IPS DF 6.9 (cell line): ENCODE results near the gene IL25.
"Not testable (repeated sequence)": the region's sequence is repeated elsewhere in the genome, so short reads cannot be mapped to it uniquely, and the experiment has no call there.

Experiments
- DNase-seq: peaks from one replicate; pipeline ENCODE4 v3.0.0-alpha.2; 2013; ENCODE audit warnings: low read depth, low spot score
- H3K27ac ChIP-seq: one replicate; pipeline ENCODE4 v1.5.1; 2013; ENCODE audit warnings: low read length, control low read depth
- H3K27me3 ChIP-seq: 2 replicates; pipeline ENCODE4 v1.6.1; 2013; ENCODE audit warnings: mild to moderate bottlenecking, low read length; ENCODE audit not compliant: control insufficient read depth, insufficient read depth
- H3K36me3 ChIP-seq: 2 replicates; pipeline ENCODE4 v1.6.1; 2013; ENCODE audit warnings: low read length; ENCODE audit not compliant: control insufficient read depth, insufficient read depth
- H3K4me1 ChIP-seq: 2 replicates; pipeline ENCODE4 v1.6.1; 2013; ENCODE audit warnings: low read length; ENCODE audit not compliant: control insufficient read depth, insufficient read depth
- H3K4me3 ChIP-seq: 2 replicates; pipeline ENCODE4 v1.5.1; 2013; ENCODE audit warnings: mild to moderate bottlenecking, low read length
- H3K9me3 ChIP-seq: 2 replicates; pipeline ENCODE4 v1.6.1; 2013; ENCODE audit warnings: low read length, inconsistent platforms; ENCODE audit not compliant: control insufficient read depth, insufficient read depth
- WGBS: extraction: QIAGEN DNeasy Blood & Tissue Kit; methylation state at CpG from one replicate; pipeline ENCODE4 v1.1.7; 2013; ENCODE audit warnings: mixed read lengths, missing lambda C conversion rate; ENCODE audit not compliant: insufficient read length, insufficient coverage; 5-methylcytosine and 5-hydroxymethylcytosine counted together

Gene IL25

DNA sequence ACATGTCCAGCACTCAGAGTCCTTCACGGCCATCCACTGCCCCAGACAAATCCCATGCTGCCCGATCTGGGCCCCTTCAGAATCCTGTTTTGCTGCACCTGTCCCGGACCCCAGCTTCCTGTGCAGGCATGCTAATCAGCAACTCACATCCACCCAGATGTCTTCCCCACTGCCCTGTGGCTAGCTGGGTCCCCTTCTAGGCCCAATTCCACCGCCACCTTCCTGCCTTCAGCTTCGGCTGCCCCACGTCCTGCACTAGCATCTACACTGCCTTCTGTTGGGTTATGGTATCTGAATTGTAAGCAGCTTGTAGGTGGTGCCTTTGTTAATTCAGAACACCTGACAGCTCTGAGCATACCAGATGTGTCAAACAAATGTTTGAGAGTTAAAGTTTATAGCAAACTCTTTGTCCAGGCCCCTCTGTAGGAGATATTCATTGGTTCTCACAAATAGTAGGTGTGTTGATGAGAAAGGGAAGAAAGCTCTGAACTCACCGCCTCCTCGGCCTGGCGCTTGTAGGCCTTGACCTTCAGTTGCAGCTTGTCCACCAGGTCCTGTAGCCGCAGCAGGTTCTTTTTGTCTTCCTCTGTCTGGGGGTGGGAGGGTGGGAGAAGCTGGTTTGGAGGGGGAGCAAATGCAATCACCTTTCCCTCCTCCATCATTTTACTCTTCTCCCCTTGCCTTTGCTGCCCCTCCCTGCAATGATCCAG is 10.3 kb downstream of the IL25 start:
- Histone ChIP-seq H3K27ac (no peak overlapping the region), H3K36me3 (no peaks in the 10 kb centered on the region), H3K9me3 (no peaks in the 10 kb centered on the region), H3K4me1 (no peaks in the 10 kb centered on the region), H3K4me3 (no peak overlapping the region), H3K27me3 (no peaks in the 10 kb centered on the region)
- DNase-seq, result no peak
- no CpG with 5 or more reads among the region's 10 CpGs for WGBS

DNA sequence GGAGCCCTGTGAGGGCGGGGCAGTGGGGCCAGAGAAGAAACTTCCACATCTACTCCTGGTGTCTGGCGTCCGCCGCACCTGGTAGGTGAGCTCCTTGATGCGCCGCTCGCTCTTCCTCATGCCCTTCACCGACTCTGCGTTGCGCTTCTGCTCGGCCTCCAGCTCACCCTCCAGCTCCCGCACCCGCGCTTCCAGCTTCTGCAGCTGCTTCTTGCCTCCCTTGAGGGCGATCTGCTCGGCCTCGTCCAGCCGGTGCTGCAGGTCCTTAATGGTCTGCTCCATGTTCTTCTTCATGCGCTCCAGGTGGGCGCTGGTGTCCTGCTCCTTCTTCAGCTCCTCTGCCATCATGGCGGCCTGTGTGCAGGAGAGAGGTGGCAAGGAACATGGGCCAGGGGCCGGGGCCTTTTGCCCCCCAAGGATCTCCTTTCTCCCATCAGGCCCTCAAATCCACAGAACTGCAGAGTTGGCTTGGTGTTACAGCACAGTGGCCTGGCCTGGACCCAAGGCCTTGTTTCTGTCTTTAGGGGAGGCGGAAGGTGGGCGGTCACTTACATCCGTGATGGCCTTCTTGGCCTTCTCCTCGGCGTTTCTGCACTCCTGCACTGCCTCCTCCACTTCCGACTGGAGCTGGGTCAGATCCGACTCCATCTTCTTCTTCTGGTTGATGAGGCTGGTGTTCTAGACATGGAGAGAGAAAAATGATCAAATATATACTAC is 11.9 kb downstream of the IL25 start:
- no peaks in the 10 kb centered on the region for H3K27me3 ChIP-seq
- no peak overlapping the region for H3K27ac ChIP-seq
- H3K36me3 ChIP-seq, result no peaks in the 10 kb centered on the region
- DNase-seq, result no peak
- peaks cover 6% of the 10 kb centered on the region; the same call in 1 of the 2 replicates for H3K4me1 ChIP-seq
- no CpG with 5 or more reads among the region's 29 CpGs for WGBS
- no peak overlapping the region for H3K4me3 ChIP-seq
- no peaks in the 10 kb centered on the region for H3K9me3 ChIP-seq

DNA sequence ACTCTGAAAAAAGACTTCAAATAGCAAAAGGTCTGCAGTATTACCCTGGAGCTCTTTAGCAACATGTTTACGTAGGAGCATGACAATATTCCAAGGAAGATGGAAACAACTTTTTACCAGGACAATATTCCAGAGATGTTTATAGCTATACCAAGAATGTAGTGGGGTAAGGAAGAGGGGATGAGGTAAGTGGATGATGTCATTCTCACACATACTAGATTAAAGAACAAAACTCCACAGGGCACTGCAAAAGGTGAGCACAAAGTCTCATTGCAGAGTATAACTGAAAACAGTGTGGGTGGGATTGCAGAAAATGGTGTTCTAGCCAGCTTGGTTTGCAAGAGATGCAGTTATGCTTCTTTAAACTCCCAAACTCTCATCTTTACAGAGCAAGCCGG is 12.6 kb downstream of the IL25 start:
- no CpG with 5 or more reads among the region's 2 CpGs for WGBS
- H3K27ac ChIP-seq, result no peak overlapping the region
- no peak for DNase-seq
- no peaks in the 10 kb centered on the region for H3K27me3 ChIP-seq
- no peaks in the 10 kb centered on the region for H3K9me3 ChIP-seq
- H3K4me3 ChIP-seq, result no peak overlapping the region
- no peaks in the 10 kb centered on the region for H3K36me3 ChIP-seq
- H3K4me1 ChIP-seq, result peaks cover 6% of the 10 kb centered on the region; the same call in 1 of the 2 replicates

DNA sequence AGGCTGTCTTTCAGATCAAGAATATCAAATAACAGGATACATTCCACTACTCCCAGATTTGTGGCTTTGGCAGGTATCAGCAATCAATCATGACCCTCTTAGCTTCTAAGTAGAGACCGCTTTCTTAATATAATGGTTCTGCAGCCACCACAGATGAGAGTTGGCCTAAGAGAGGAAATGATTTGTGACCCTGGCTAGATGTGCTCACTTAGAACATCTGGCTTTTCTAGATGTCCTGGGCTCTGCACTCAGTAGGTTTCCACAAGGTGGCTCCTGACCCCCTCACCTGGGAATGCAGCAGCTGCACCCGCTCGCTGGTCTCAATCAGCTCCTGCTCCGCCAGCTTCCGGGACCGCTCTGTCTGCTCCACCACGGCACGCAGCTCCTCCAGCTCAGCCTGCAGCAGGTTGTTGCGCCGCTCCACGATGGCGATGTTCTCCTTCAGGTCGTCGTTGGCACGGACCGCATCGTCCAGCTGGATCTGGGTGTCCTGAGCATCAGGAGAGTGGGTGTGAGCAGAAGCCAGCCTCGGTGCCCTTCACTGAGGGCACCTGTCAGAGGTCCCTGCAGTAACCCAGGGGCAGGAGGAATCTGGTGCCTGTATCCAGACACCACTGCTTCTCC is 13.1 kb downstream of the IL25 start:
- Histone ChIP-seq H3K27me3 (no peaks in the 10 kb centered on the region), H3K27ac (no peak overlapping the region), H3K4me1 (peaks cover 6% of the 10 kb centered on the region; the same call in 1 of the 2 replicates), H3K4me3 (no peak overlapping the region), H3K9me3 (no peaks in the 10 kb centered on the region), H3K36me3 (no peaks in the 10 kb centered on the region)
- no CpG with 5 or more reads among the region's 18 CpGs for WGBS
- no peak for DNase-seq

DNA sequence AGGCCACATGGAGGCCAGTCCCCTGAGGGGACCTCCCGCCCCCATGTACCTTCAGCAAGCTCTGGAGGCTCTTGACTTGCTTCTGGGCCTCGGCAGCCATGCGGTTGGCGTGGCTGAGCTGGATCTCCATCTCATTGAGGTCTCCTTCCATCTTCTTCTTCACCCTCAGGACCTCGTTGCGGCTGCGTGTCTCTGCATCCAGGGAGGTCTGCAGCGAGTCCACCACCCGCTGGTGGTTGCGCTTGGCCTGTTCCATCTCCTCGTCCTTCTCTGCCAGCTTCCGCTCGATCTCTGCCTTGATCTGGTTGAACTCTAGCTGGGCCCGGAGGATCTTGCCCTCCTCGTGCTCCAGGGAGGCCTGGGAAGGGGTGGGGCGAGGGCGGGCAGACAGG is 13.7 kb downstream of the IL25 start:
- no CpG with 5 or more reads among the region's 17 CpGs for WGBS
- not testable (repeated sequence) for H3K36me3 ChIP-seq, H3K9me3 ChIP-seq, H3K4me3 ChIP-seq, H3K27me3 ChIP-seq, H3K4me1 ChIP-seq, H3K27ac ChIP-seq, DNase-seq

DNA sequence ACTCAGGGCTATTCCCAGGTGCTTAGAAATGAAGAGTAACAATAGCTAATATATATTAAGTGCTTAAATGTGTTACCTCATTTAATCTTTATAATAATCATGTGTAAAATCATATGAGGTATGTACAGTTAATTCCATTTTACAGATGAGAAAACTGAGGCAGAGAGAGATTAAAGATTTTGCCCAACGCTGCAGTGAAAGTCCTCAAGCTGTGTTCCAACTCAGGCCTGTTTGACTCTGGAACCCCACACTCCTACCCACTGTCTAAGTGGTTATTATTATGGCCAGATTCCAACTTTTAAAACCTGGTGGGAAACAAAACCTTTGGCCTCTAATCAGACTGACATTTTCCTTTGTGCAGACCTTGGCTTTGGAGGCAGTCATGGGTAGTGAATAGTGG is 14.4 kb downstream of the IL25 start:
- Histone ChIP-seq H3K36me3 (no peaks in the 10 kb centered on the region), H3K9me3 (no peaks in the 10 kb centered on the region), H3K4me1 (peaks cover 6% of the 10 kb centered on the region; the same call in 1 of the 2 replicates), H3K27ac (no peak overlapping the region), H3K4me3 (no peak overlapping the region), H3K27me3 (no peaks in the 10 kb centered on the region)
- no CpG with 5 or more reads among the region's 1 CpG for WGBS
- DNase-seq, result no peak

DNA sequence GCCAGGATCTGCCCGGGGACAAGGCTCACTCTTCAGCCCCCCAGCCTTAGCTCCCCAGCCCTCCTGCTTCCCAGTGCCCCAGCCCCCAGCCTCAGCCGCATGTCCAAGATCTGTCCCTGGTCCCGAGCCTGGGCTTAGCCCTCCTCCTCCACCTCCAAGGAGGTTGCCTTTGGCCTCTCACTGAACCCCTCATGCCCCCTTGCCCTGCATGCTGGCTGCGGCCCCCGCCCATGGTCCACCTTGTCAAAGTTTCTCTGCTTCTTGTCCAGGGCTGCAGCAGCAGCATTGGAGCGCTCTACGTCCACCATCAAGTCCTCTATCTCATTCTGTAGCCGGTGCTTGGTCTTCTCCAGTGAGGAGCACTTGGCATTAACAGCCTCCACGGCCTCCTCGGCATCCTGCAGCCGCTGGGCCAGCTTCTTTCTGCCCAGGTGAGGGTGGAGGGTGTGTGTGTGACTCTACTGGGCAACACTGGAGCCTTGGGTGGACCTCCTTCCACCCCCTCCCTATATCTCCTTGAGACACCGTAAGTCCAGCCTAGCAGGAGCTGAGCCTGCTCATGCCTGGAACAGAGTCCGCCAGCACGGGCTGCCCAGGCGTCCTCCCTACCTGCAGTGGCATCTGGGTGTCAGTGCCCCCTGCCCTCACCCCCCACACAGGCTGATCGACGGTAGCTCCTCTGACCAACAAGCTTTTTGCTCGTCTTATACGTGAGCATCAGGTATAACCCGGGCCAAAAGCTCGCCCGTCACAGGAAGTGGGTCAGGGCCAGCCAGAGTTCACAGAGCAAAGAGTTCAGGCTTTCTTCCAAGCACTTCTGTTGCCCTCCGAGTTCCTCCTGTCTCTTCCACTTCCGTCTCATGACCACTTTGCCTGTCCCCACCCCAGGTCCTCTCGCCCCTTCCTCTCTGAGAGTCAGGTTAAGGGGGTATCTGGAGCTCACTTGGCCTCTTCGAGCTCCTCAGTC is 15.6 kb downstream of the IL25 start:
- WGBS, result no CpG with 5 or more reads among the region's 26 CpGs
- DNase-seq, result no peak
- Histone ChIP-seq H3K27me3 (no peaks in the 10 kb centered on the region), H3K9me3 (no peaks in the 10 kb centered on the region), H3K36me3 (no peaks in the 10 kb centered on the region), H3K4me3 (no peak overlapping the region), H3K4me1 (peaks cover 6% of the 10 kb centered on the region; the same call in 1 of the 2 replicates), H3K27ac (no peak overlapping the region)

DNA sequence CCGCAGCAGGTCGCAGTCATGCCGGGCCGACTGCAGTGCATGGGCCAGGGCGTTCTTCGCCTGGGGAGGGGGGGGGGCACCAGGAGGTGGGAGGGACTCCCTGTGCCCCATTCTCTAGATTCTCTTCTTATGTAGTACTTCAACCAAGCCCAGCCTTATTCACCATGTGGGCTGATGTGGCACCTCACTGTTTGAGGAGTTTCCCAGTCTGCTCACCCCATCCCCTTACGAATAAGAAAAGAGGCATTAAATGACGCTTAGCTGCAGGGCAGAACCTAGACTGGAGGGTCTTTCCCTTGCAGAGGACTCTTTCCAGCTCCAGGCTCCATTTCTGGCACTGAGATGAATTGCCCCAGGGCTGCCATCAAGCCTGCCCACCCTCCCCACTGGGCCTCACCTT is 16.4 kb downstream of the IL25 start:
- no peak for DNase-seq
- WGBS, result no CpG with 5 or more reads among the region's 8 CpGs
- H3K27ac ChIP-seq, result no peak overlapping the region
- no peaks in the 10 kb centered on the region for H3K27me3 ChIP-seq
- H3K4me3 ChIP-seq, result no peak overlapping the region
- peaks cover 6% of the 10 kb centered on the region; the same call in 1 of the 2 replicates for H3K4me1 ChIP-seq
- no peaks in the 10 kb centered on the region for H3K36me3 ChIP-seq
- H3K9me3 ChIP-seq, result no peaks in the 10 kb centered on the region

DNA sequence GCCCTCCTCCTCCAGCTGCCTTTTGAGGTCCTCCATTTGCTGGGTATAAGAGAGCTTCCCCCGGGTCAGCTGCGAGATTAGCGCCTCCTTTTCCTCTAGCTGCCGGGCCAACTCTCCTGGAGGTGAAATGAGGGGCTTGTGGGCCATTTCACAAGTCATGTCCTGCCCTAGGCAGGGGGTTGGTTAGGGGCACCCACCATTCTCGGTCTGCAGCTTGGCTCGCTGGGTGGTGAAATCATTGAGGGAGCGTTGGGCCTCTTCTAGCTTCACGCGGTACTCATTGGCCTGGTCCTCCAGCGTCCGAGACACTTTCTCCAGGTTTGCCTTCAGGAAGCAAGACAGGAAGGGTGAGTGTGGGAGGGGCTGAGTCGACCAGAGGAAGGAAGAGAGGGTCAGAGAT is 16.8 kb downstream of the IL25 start:
- no peak for DNase-seq
- Histone ChIP-seq H3K36me3 (no peaks in the 10 kb centered on the region), H3K4me3 (no peak overlapping the region), H3K9me3 (no peaks in the 10 kb centered on the region), H3K27ac (no peak overlapping the region), H3K27me3 (no peaks in the 10 kb centered on the region), H3K4me1 (peaks cover 6% of the 10 kb centered on the region; the same call in 1 of the 2 replicates)
- no CpG with 5 or more reads among the region's 12 CpGs for WGBS

DNA sequence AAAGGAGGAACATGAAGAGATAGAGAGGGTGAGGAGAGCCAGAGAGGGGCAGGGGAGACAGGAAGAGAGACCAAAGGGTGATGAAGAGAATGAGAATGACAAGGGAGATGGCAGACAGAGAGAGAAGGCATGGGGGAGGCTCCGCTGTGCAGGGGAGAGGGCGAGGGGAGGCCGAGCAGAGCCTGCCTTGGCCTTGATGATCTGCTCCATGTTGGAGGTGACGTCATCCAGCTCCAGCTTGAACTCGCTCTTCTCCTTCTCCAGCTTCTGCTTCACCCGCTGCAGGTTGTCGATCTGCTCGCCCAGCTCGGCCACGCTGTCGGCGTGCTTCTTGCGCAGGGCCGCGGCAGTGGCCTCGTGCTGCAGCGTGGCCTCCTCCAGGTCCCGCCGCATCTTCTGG is 17.3 kb downstream of the IL25 start:
- not testable (repeated sequence) for H3K4me1 ChIP-seq, H3K9me3 ChIP-seq, H3K36me3 ChIP-seq, H3K27ac ChIP-seq, H3K27me3 ChIP-seq, DNase-seq, H3K4me3 ChIP-seq
- WGBS, result no CpG with 5 or more reads among the region's 19 CpGs
